ENCODE measurements around the gene GRB14.
"Not testable (repeated sequence)": the region's sequence is repeated elsewhere in the genome, so short reads cannot be mapped to it uniquely, and the experiment has no call there.

GRB14 gene

GRCh38 chr2:164620873-164621763 lies at the start of gene GRB14:
Gene GRB14 (minus strand): TSS chr2:164621482. CDS start chr2:164621309, 173 bp downstream.
- DNase-seq = no peak

- no peak for DNase-seq
Observed at GRCh38 chr2:164669291-164669690, 48.0 kb upstream of the GRB14 start.

GRCh38 chr2:164667566-164667965 lies 46.3 kb upstream of the GRB14 start:
- no peak for DNase-seq

- no peak for DNase-seq
Observed at GRCh38 chr2:164664070-164664469, 42.8 kb upstream of the GRB14 start.

GRCh38 chr2:164662868-164663631 lies 41.8 kb upstream of the GRB14 start:
- no peak for DNase-seq

- no peak for DNase-seq
Observed at GRCh38 chr2:164662066-164662465, 40.8 kb upstream of the GRB14 start.

- peak; percentile 6 for DNase-seq
Observed at GRCh38 chr2:164661349-164661748, 40.1 kb upstream of the GRB14 start.

GRCh38 chr2:164657129-164657528 lies 35.8 kb upstream of the GRB14 start:
- no peak for DNase-seq

GRCh38 chr2:164655750-164656149 lies 34.5 kb upstream of the GRB14 start:
- no peak for DNase-seq

GRCh38 chr2:164655336-164655735 lies 34.1 kb upstream of the GRB14 start:
- DNase-seq = no peak

- DNase-seq = no peak
Observed at GRCh38 chr2:164651361-164651760, 30.1 kb upstream of the GRB14 start.

GRCh38 chr2:164644036-164644700 lies 22.9 kb upstream of the GRB14 start:
- no peak for DNase-seq

GRCh38 chr2:164642946-164643555 lies 21.8 kb upstream of the GRB14 start:
- DNase-seq = no peak

GRCh38 chr2:164642268-164642667 lies 21.0 kb upstream of the GRB14 start:
- no peak for DNase-seq

GRCh38 chr2:164628319-164628718 lies 7.0 kb upstream of the GRB14 start:
- DNase-seq = not testable (repeated sequence)

GRCh38 chr2:164625378-164625971 lies 4.2 kb upstream of the GRB14 start:
- DNase-seq = peak; percentile 2

GRCh38 chr2:164624316-164624715 lies 3.0 kb upstream of the GRB14 start:
- no peak for DNase-seq

GRCh38 chr2:164622338-164623106 lies 1.2 kb upstream of the GRB14 start:
- no peak for DNase-seq

- no peak for DNase-seq
Observed at GRCh38 chr2:164621764-164622105, 453 bp upstream of the GRB14 start.

GRCh38 chr2:164620457-164620856 lies 825 bp downstream of the GRB14 start:
- DNase-seq = no peak

- no peak for DNase-seq
Observed at GRCh38 chr2:164617466-164617865, 3.8 kb downstream of the GRB14 start.
